Measurements from ENCODE around the gene GPN3. TPM values are rescaled to one million over a fixed set of nuclear protein-coding genes. Genes with fewer than 3 reads are reported as not detected.
"Not testable (repeated sequence)": the region's sequence is repeated elsewhere in the genome, so short reads cannot be mapped to it uniquely, and the experiment has no call there.

Gene GPN3
- total and polyA plus RNA-seq, 2 donors (not counting 1 experiment from before 2014, with no cell fraction given): 6.7 to 13.4 TPM

DNA sequence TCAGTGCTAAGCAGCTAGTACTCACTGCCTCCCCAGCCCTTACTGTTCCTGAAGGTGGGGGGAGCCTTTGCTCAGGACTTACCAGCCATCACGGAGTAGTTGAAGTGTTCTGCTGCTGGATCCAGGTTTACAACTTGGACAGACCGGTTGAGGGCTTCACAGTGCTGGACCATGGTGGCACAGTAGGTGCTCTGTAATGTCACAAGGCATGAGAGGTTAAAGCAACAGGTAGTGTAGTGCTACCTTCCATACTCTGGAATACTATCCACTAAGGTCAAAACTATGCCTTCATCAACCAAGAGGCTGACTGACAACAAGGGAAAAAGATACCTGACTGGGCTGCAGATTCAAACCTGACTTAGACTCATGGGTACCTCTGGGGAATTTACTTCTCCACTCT is 3.0 kb downstream of the GPN3 start:
- no peak for ATAC-seq (ENCODE audit: low read depth)
- Histone ChIP-seq H3K79me2 (ENCODE audit: control insufficient read depth, insufficient read depth, low read length) (peaks cover 82% of the 10 kb centered on the region), H3K4me1 (ENCODE audit: control insufficient read depth in 2 of 2, insufficient read depth in 2 of 2, low read length in 2 of 2) (peaks cover 22% of the 10 kb centered on the region in 2 donors), H2AFZ (ENCODE audit: insufficient read depth, low read depth, low read length, poor library complexity, severe bottlenecking) (no peak overlapping the region), H3K4me2 (replicated peaks; ENCODE audit: low read depth, low read length, poor library complexity, severe bottlenecking) (no peak overlapping the region), H3K27ac (ENCODE audit: low read length in 2 of 2) (no peak overlapping the region), H4K20me1 (ENCODE audit: control insufficient read depth, insufficient read depth, low read length, poor library complexity, severe bottlenecking) (peaks cover 5% of the 10 kb centered on the region), H3K9me3 (ENCODE audit: control extremely low read depth in 1 of 3, control insufficient read depth in 2 of 3, insufficient read depth in 1 of 3, low read length in 2 of 3) (no peaks in the 10 kb centered on the region), H3K4me3 (ENCODE audit: control extremely low read depth in 1 of 5, extremely low read depth in 1 of 5, insufficient read depth in 1 of 5, low read depth in 2 of 5, low read length in 4 of 5) (no peak overlapping the region), H3K27me3 (replicated peaks in 1 of 4; ENCODE audit: control extremely low read depth in 1 of 4, control insufficient read depth in 3 of 4, insufficient read depth in 4 of 4, low read length in 3 of 4) (no peaks in the 10 kb centered on the region), H3K9ac (ENCODE audit: low read length) (no peak overlapping the region), H3K36me3 (replicated peaks in 1 of 2; ENCODE audit: control extremely low read depth in 1 of 2, control insufficient read depth in 1 of 2, extremely low read depth in 1 of 2, insufficient read depth in 2 of 2, low read length in 1 of 2) (peaks cover 1 to 24% of the 10 kb centered on the region in 2 experiments)
- Mint-ChIP-seq H3K27me3 (no peaks in the 10 kb centered on the region), H3K27ac (no peak overlapping the region), H3K4me1 (peaks cover 38% of the 10 kb centered on the region), H3K9me3 (ENCODE audit: insufficient read depth) (no peaks in the 10 kb centered on the region), H3K4me3 (no peak overlapping the region)
- TF ChIP-seq EZH2 (IDR thresholded peaks at IDR 0.05; ENCODE audit: borderline replicate concordance, insufficient read depth, low read depth, low read length, poor library complexity, severe bottlenecking): no peak
- TF ChIP-seq, protein P1, sequence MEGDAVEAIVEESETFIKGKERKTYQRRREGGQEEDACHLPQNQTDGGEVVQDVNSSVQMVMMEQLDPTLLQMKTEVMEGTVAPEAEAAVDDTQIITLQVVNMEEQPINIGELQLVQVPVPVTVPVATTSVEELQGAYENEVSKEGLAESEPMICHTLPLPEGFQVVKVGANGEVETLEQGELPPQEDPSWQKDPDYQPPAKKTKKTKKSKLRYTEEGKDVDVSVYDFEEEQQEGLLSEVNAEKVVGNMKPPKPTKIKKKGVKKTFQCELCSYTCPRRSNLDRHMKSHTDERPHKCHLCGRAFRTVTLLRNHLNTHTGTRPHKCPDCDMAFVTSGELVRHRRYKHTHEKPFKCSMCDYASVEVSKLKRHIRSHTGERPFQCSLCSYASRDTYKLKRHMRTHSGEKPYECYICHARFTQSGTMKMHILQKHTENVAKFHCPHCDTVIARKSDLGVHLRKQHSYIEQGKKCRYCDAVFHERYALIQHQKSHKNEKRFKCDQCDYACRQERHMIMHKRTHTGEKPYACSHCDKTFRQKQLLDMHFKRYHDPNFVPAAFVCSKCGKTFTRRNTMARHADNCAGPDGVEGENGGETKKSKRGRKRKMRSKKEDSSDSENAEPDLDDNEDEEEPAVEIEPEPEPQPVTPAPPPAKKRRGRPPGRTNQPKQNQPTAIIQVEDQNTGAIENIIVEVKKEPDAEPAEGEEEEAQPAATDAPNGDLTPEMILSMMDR (IDR thresholded peaks at IDR 0.05): no peak
- 100% methylated on average over 2 of the region's 2 CpGs for WGBS (ENCODE audit: insufficient coverage)
- intact Hi-C loops (cut with micrococcal nuclease): no loop called here
- ChIA-PET CTCF (interaction anchor here (0.7 to 8.4 kb wide), 3 partner anchors 11 to 141 kb away, joined by 3 to 174 read pairs (median 80); partner anchors contain the start of gene ARPC3), POLR2A (no interaction called here)
- no peak for DNase-seq

DNA sequence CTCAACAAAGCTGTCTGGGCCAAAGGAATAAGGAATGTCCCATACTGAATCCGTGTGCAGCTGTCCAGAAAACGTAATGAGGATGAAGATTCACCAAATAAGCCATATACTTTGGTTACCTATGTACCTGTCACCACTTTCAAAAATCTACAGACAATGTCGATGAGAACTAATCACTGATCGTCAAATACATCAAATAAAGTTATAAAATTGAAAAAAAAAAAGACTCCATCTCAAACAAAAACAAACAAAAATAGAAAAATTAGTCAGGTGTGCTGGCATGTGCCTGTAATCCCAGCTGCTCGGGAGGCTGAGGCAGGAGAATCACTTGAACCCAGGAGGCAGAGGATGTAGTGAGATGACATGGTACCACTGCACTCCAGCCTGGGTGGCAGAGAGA is 6.9 kb downstream of the GPN3 start:
- POLR2A ChIA-PET: interaction anchor here (0.6 kb wide), 1 partner anchor 134 kb away, joined by 8 read pairs; no protein-coding TSS in a partner anchor

More for the DNA sequence above, 6.9 kb downstream of the GPN3 start:
- H3K4me1 ChIP-seq (ENCODE audit: control insufficient read depth in 2 of 2, insufficient read depth in 2 of 2, low read length in 2 of 2): peaks cover 18 to 20% of the 10 kb centered on the region in 2 donors
- peaks cover 3 to 30% of the 10 kb centered on the region in 2 experiments for H3K36me3 ChIP-seq (replicated peaks in 1 of 2; ENCODE audit: control extremely low read depth in 1 of 2, control insufficient read depth in 1 of 2, extremely low read depth in 1 of 2, insufficient read depth in 2 of 2, low read length in 1 of 2)
- 100% methylated on average over 2 of the region's 5 CpGs for WGBS (ENCODE audit: insufficient coverage)
- H3K27me3 Mint-ChIP-seq; H3K9me3 ChIP-seq (ENCODE audit: control extremely low read depth in 1 of 3, control insufficient read depth in 2 of 3, insufficient read depth in 1 of 3, low read length in 2 of 3); H3K9ac ChIP-seq (ENCODE audit: low read length); H3K4me2 ChIP-seq (replicated peaks; ENCODE audit: low read depth, low read length, poor library complexity, severe bottlenecking); ATAC-seq (ENCODE audit: low read depth); H3K9me3 Mint-ChIP-seq (ENCODE audit: insufficient read depth); H3K27ac Mint-ChIP-seq; H2AFZ ChIP-seq (ENCODE audit: insufficient read depth, low read depth, low read length, poor library complexity, severe bottlenecking); H3K4me3 ChIP-seq (ENCODE audit: control extremely low read depth in 1 of 5, extremely low read depth in 1 of 5, insufficient read depth in 1 of 5, low read depth in 2 of 5, low read length in 4 of 5); H3K27me3 ChIP-seq (replicated peaks in 1 of 4; ENCODE audit: control extremely low read depth in 1 of 4, control insufficient read depth in 3 of 4, insufficient read depth in 4 of 4, low read length in 3 of 4); H4K20me1 ChIP-seq (ENCODE audit: control insufficient read depth, insufficient read depth, low read length, poor library complexity, severe bottlenecking); H3K27ac ChIP-seq (ENCODE audit: low read length in 2 of 2); intact Hi-C loops (cut with micrococcal nuclease); H3K4me3 Mint-ChIP-seq; DNase-seq: not testable (repeated sequence)
- peaks cover 27% of the 10 kb centered on the region for H3K4me1 Mint-ChIP-seq
- CTCF ChIA-PET: interaction anchor here (1.5 kb wide), 1 partner anchor 11 kb away, joined by 10 read pairs; the partner anchor contains the start of gene ARPC3
- H3K79me2 ChIP-seq (ENCODE audit: control insufficient read depth, insufficient read depth, low read length): peaks cover 47% of the 10 kb centered on the region
